ENCODE data around the gene HTT. TPM values are rescaled to one million over a fixed set of nuclear protein-coding genes. Genes with fewer than 3 reads are reported as not detected.

HTT gene
- total and polyA plus RNA-seq, 2 of the 8 experiments (the other 6 are each of a cell fraction or from before 2014, with no cell fraction given), result 24.0 to 71.0 TPM

GRCh38 chr4:3256230-3257102, 182.0 kb downstream of the HTT start:
- no peak overlapping the region for H2BK12ac ChIP-seq (ENCODE audit: low read depth, low read length)
- H3K4me3 ChIP-seq (ENCODE audit: extremely low read depth in 1 of 4, insufficient read depth in 2 of 4, low read depth in 3 of 4, low read length in 4 of 4), result no peak overlapping the region
- no peak overlapping the region for H2AK5ac ChIP-seq (ENCODE audit: low read depth, low read length)
- H4K20me1 ChIP-seq (replicated peaks in 1 of 2; ENCODE audit: control insufficient read depth in 1 of 2, insufficient read depth in 2 of 2, low read length in 2 of 2), result peaks cover 0 to 1% of the 10 kb centered on the region in 2 experiments
- no peak overlapping the region for H4K91ac ChIP-seq (replicated peaks; ENCODE audit: insufficient read length, low read length)
- no peak overlapping the region for H3K18ac ChIP-seq (ENCODE audit: extremely low read depth, low read length)
- no peak overlapping the region for H4K8ac ChIP-seq (ENCODE audit: extremely low read depth, insufficient read depth, low read length)
- no peak overlapping the region for H4K5ac ChIP-seq (ENCODE audit: insufficient read length, low read depth, low read length)
- H2BK5ac ChIP-seq (ENCODE audit: low read depth, low read length), result no peak overlapping the region
- H3K4ac ChIP-seq (replicated peaks; ENCODE audit: insufficient read length, low read depth, low read length), result no peak overlapping the region
- no peak overlapping the region for H2BK20ac ChIP-seq (ENCODE audit: low read length)
- H3K27ac ChIP-seq (ENCODE audit: low read depth, low read length), result no peak overlapping the region
- peak in 1 of 2 experiments; percentile 30 for DNase-seq (ENCODE audit: low read depth in 1 of 2, low spot score in 2 of 2)
- no peak overlapping the region for H3K14ac ChIP-seq (ENCODE audit: insufficient read length)
- no peak overlapping the region for H2BK15ac ChIP-seq (ENCODE audit: low read length)
- whole genome bisulfite sequencing, 2 experiments (ENCODE audit: extremely low coverage in 1 of 2, insufficient coverage in 1 of 2, insufficient read length in 1 of 2, insufficient replicate concordance in 2 of 2, low coverage in 1 of 2, low lambda C conversion rate in 2 of 2, missing lambda C conversion rate in 1 of 2), result 83% methylated on average over 21 of the region's 21 CpGs; no CpG with 5 or more reads in 1 of the 2 experiments
- H3K79me2 ChIP-seq (ENCODE audit: control insufficient read depth in 1 of 2, insufficient read depth in 2 of 2, low read length in 2 of 2), result no peaks in the 10 kb centered on the region
- no peaks in the 10 kb centered on the region for H3K9me3 ChIP-seq (ENCODE audit: insufficient read depth in 2 of 2, low read depth in 1 of 2, low read length in 1 of 2)
- H3K23ac ChIP-seq (ENCODE audit: insufficient read length), result no peak overlapping the region
- TF ChIP-seq EZH2 (IDR thresholded peaks at IDR 0.05; ENCODE audit: low read depth, low read length, severe bottlenecking) (no peak), SIN3A (conservative IDR thresholded peaks at IDR 0.05 in 1 of 2, IDR thresholded peaks at IDR 0.05 in 1 of 2; ENCODE audit: low read depth in 1 of 2, low read length in 2 of 2) (no peak), HDAC2 (IDR thresholded peaks at IDR 0.05; ENCODE audit: borderline replicate concordance in 1 of 2, low read depth in 2 of 2, low read length in 2 of 2) (no peak), RXRA (IDR thresholded peaks at IDR 0.05; ENCODE audit: insufficient read depth, low read depth, low read length) (no peak), FOSL1 (IDR thresholded peaks at IDR 0.05; ENCODE audit: insufficient read depth, low read depth, low read length) (no peak), TCF12 (IDR thresholded peaks at IDR 0.05; ENCODE audit: low read depth, low read length) (no peak), ZNF274 (IDR thresholded peaks at IDR 0.05; ENCODE audit: borderline replicate concordance, extremely low read depth, low read length) (no peak), POU5F1 (IDR thresholded peaks at IDR 0.05; ENCODE audit: low read depth, low read length) (no peak), ASH2L (IDR thresholded peaks at IDR 0.05; ENCODE audit: low read length) (no peak), BRCA1 (IDR thresholded peaks at IDR 0.05; ENCODE audit: low read depth, low read length) (no peak)
- no peaks in the 10 kb centered on the region for H3K23me2 ChIP-seq (ENCODE audit: low read depth, low read length)
- FAIRE-seq, result no peak
- no peak overlapping the region for H3K4me2 ChIP-seq (ENCODE audit: insufficient read depth in 1 of 2, low read depth in 2 of 2, low read length in 2 of 2)
- H3K79me1 ChIP-seq (ENCODE audit: low read depth, low read length), result no peaks in the 10 kb centered on the region
- no peak overlapping the region for H3K56ac ChIP-seq (replicated peaks; ENCODE audit: insufficient read length, low read depth, low read length)
- ChIA-PET CTCF (ENCODE audit: partially characterized antibody) (interaction anchor here (0.5 to 2.6 kb wide), 4 partner anchors 60 to 224 kb away, joined by 3 to 11 read pairs (median 3); no protein-coding TSS in a partner anchor), POLR2A (ENCODE audit: partially characterized antibody) (interaction anchor here (0.5 to 1.2 kb wide), 2 partner anchors 13 to 68 kb away, joined by 3 read pairs; no protein-coding TSS in a partner anchor)
- H3K27me3 ChIP-seq (replicated peaks in 1 of 4; ENCODE audit: control insufficient read depth in 3 of 4, extremely low read depth in 1 of 4, insufficient read depth in 3 of 4, low read length in 3 of 4), result no peaks in the 10 kb centered on the region
- H2BK120ac ChIP-seq (replicated peaks; ENCODE audit: low read depth, low read length), result no peak overlapping the region
- H2AFZ ChIP-seq (ENCODE audit: low read length), result no peak overlapping the region
- H3K36me3 ChIP-seq (ENCODE audit: control insufficient read depth in 2 of 4, insufficient read depth in 4 of 4, low read length in 3 of 4), result no peaks in the 10 kb centered on the region
- H3K9ac ChIP-seq (replicated peaks in 1 of 4; ENCODE audit: extremely low read depth in 1 of 4, low read depth in 3 of 4, low read length in 3 of 4), result no peak overlapping the region
- H3K4me1 ChIP-seq (replicated peaks in 1 of 4; ENCODE audit: control insufficient read depth in 3 of 4, insufficient read depth in 4 of 4, low read length in 3 of 4), result no peaks in the 10 kb centered on the region; a peak in 1 of 7 replicates
